SK-N-SH (cell line): Measurements from ENCODE around the gene SH2D4B. TPM values are rescaled to one million over a fixed set of nuclear protein-coding genes. Genes with fewer than 3 reads are reported as not detected.

Experiments
- CTCF ChIA-PET: fragments of 300-600, 350-600 bp; formaldehyde crosslinking; extraction: SDS; loops from one replicate; lab custom pipeline; 2021; lab: Yijun Ruan, JAX
- POLR2A ChIA-PET: fragments of 350-600 bp; sonication (Branson Sonifier 250); formaldehyde crosslinking; extraction: SDS; loops from one replicate; lab custom pipeline; 2020; ENCODE audit warnings: antibody characterized with exemption, inconsistent platforms; lab: Yijun Ruan, JAX
- DNase-seq: peaks from one replicate; pipeline ENCODE4 v3.0.0; 2012
- H2AFZ ChIP-seq: fragments of 200-600 bp; sonication (generic); 2 replicates; pipeline ENCODE4 v1.8.1; 2016; ENCODE audit warnings: antibody characterized with exemption, mild to moderate bottlenecking, low read depth
- H3F3A ChIP-seq: fragments of 200-600 bp; sonication (generic); replicated peaks from 2 replicates; pipeline ENCODE3; 2016; ENCODE audit warnings: antibody characterized with exemption, mild to moderate bottlenecking; ENCODE audit not compliant: insufficient read depth
- H3K27ac ChIP-seq, 2 experiments: fragments of 200-500 bp in 1 of 2; fragments of 200-600 bp in 1 of 2; sonication (Bioruptor generic) in 1 of 2; sonication (generic), shearing (Covaris generic) in 1 of 2; 2 replicates each; pipeline versions ENCODE4 v1.5.1 to v1.6.1; 2014 to 2016; ENCODE audit warnings: low read depth in 2 of 2, inconsistent platforms in 1 of 2, low read length in 1 of 2, mild to moderate bottlenecking in 1 of 2, mixed read lengths in 1 of 2
- H3K27me3 ChIP-seq: fragments of 200-600 bp; sonication (generic), shearing (Covaris generic); 2 replicates; pipeline ENCODE4 v1.6.1; 2016; ENCODE audit warnings: mixed run types; ENCODE audit not compliant: insufficient read depth
- H3K36me3 ChIP-seq, 2 experiments: fragments of 200-500 bp in 1 of 2; fragments of 200-600 bp in 1 of 2; sonication (Bioruptor generic) in 1 of 2; sonication (generic) in 1 of 2; replicated peaks in 1 of 2; 2 replicates each; pipeline versions ENCODE3 to v1.5.1; 2014 to 2016; ENCODE audit warnings: low read length in 1 of 2, mild to moderate bottlenecking in 1 of 2; ENCODE audit not compliant: insufficient read depth in 2 of 2, control insufficient read depth in 1 of 2
- H3K4me1 ChIP-seq, 2 experiments: fragments of 200-500 bp in 1 of 2; fragments of 200-600 bp in 1 of 2; sonication (Bioruptor generic) in 1 of 2; sonication (generic), shearing (Covaris generic) in 1 of 2; 2 replicates each; pipeline versions ENCODE4 v1.5.1 to v1.6.1; 2014 to 2016; ENCODE audit warnings: low read depth in 1 of 2, low read length in 1 of 2, mixed run types in 1 of 2; ENCODE audit not compliant: insufficient read depth in 2 of 2, control insufficient read depth in 1 of 2
- H3K4me2 ChIP-seq: fragments of 200-600 bp; sonication (generic), shearing (Covaris generic); 2 replicates; pipeline ENCODE4 v1.6.1; 2017; ENCODE audit warnings: mixed run types
- H3K4me3 ChIP-seq, 2 experiments: fragments of 200-500 bp in 1 of 2; fragments of 200-600 bp in 1 of 2; sonication (Bioruptor generic) in 1 of 2; sonication (generic), shearing (Covaris generic) in 1 of 2; 2 replicates each; pipeline versions ENCODE4 v1.5.1 to v1.8.1; 2014 to 2016; ENCODE audit warnings: low read depth in 2 of 2, inconsistent platforms in 1 of 2, low read length in 1 of 2, mild to moderate bottlenecking in 1 of 2, mixed read lengths in 1 of 2, moderate library complexity in 1 of 2
- H3K79me2 ChIP-seq: fragments of 200-600 bp; sonication (generic); 2 replicates; pipeline ENCODE4 v1.8.1; 2017; ENCODE audit warnings: mild to moderate bottlenecking; ENCODE audit not compliant: insufficient read depth
- H3K9ac ChIP-seq: fragments of 200-600 bp; sonication (generic); 2 replicates; pipeline ENCODE4 v1.6.1; 2017; ENCODE audit warnings: mixed run types
- H3K9me2 ChIP-seq: fragments of 200-600 bp; sonication (generic); 2 replicates; pipeline ENCODE4 v1.6.1; 2017; ENCODE audit warnings: mixed run types
- H3K9me3 ChIP-seq: fragments of 200-600 bp; sonication (generic); 2 replicates; pipeline ENCODE4 v1.6.1; 2017; ENCODE audit warnings: mixed run types, mild to moderate bottlenecking, moderate library complexity
- H4K20me1 ChIP-seq: fragments of 200-600 bp; sonication (generic); 2 replicates; pipeline ENCODE4 v1.6.1; 2017; ENCODE audit warnings: mild to moderate bottlenecking, mixed run types; ENCODE audit not compliant: insufficient read depth
- CHD2 ChIP-seq: fragments of 150-350 bp; IDR thresholded peaks from 2 replicates; pipeline ENCODE4 v1.6.1; 2018; ENCODE audit warnings: low read length; ENCODE audit not compliant: partially characterized antibody
- CTCF ChIP-seq: fragments of 200-600 bp; sonication (generic); IDR thresholded peaks from 2 replicates; pipeline ENCODE4 v1.6.1; 2017; ENCODE audit warnings: antibody characterized with exemption, mild to moderate bottlenecking, moderate library complexity
- EZH2phosphoT487 ChIP-seq: fragments of 200-600 bp; sonication (generic); IDR thresholded peaks from 2 replicates; pipeline ENCODE4 v1.6.1; 2017; ENCODE audit warnings: low read depth, mixed run types, mild to moderate bottlenecking, antibody characterized with exemption, moderate library complexity, borderline replicate concordance
- FOSL2 ChIP-seq: IDR thresholded peaks from 2 replicates; pipeline ENCODE4 v1.4.0; 2012; ENCODE audit warnings: low read depth, mild to moderate bottlenecking, moderate library complexity, borderline replicate concordance
- FOXJ3 ChIP-seq: sonication (generic); formaldehyde crosslinking; IDR thresholded peaks from 2 replicates; pipeline ENCODE4 v1.5.1; 2020; ENCODE audit warnings: mild to moderate bottlenecking, missing genetic modification reagents
- FOXM1 ChIP-seq: IDR thresholded peaks from 2 replicates; pipeline ENCODE4 v1.4.0; 2012; ENCODE audit warnings: low read depth, mild to moderate bottlenecking
- GABPA ChIP-seq: IDR thresholded peaks from 2 replicates; pipeline ENCODE4 v1.4.0; 2012; ENCODE audit warnings: low read depth, mild to moderate bottlenecking
- GATA2 ChIP-seq: sonication (generic); formaldehyde crosslinking; IDR thresholded peaks from 2 replicates; pipeline ENCODE4 v1.5.0; 2020; ENCODE audit warnings: mild to moderate bottlenecking, missing genetic modification reagents
- IRF3 ChIP-seq: fragments of 150-350 bp; IDR thresholded peaks from 2 replicates; pipeline ENCODE4 v1.6.1; 2016; ENCODE audit warnings: mild to moderate bottlenecking, low read depth, low read length
- MXI1 ChIP-seq: IDR thresholded peaks from 2 replicates; pipeline ENCODE4 v1.6.1; 2012; ENCODE audit warnings: mild to moderate bottlenecking, low read depth, low read length, improper control_type of control experiment
- NFIC ChIP-seq: IDR thresholded peaks from 2 replicates; pipeline ENCODE4 v1.4.0; 2012; ENCODE audit warnings: borderline replicate concordance
- POLR2AphosphoS5 ChIP-seq: IDR thresholded peaks from 2 replicates; pipeline ENCODE4 v1.6.1; 2012; ENCODE audit warnings: low read depth, low read length
- RAD21 ChIP-seq: IDR thresholded peaks from 2 replicates; pipeline ENCODE4 v1.6.1; 2012; ENCODE audit warnings: mild to moderate bottlenecking, low read length
- SIN3A ChIP-seq: IDR thresholded peaks from 2 replicates; pipeline ENCODE4 v1.6.1; 2012; ENCODE audit warnings: low read depth, mild to moderate bottlenecking, low read length, moderate library complexity, borderline replicate concordance
- SMC3 ChIP-seq: IDR thresholded peaks from 2 replicates; pipeline ENCODE4 v1.6.1; 2012; ENCODE audit warnings: low read depth, low read length, improper control_type of control experiment
- TAF1 ChIP-seq: IDR thresholded peaks from 2 replicates; pipeline ENCODE4 v1.6.1; 2012; ENCODE audit warnings: low read depth, mild to moderate bottlenecking, low read length, moderate library complexity, borderline replicate concordance
- TEAD4 ChIP-seq: IDR thresholded peaks from 2 replicates; pipeline ENCODE4 v1.4.0; 2012; ENCODE audit warnings: mild to moderate bottlenecking, borderline replicate concordance; ENCODE audit not compliant: insufficient read depth
- USF1 ChIP-seq: IDR thresholded peaks from 2 replicates; pipeline ENCODE4 v1.4.0; 2012; ENCODE audit warnings: low read depth, borderline replicate concordance
- WGBS: methylation state at CpG from one replicate; pipeline ENCODE4 v1.1.6; 2017; ENCODE audit warnings: low lambda C conversion rate; 5-methylcytosine and 5-hydroxymethylcytosine counted together
- polyA plus RNA-seq, 3 experiments: library from polyadenylated mRNA; depleted of rRNA; stranded (reverse); fragments of >200 nt; gene quantifications; 2 replicates each; pipeline ENCODE4 v1.2.3, GENCODE V29; 2012

The SH2D4B gene
- polyA plus RNA-seq, 1 of the 3 experiments (the other 2 are of a cell fraction): not detected

- WGBS: 92% methylated on average over 14 of the region's 14 CpGs
- H4K20me1 ChIP-seq: no peaks in the 10 kb centered on the region
- POLR2A ChIA-PET: interaction anchor here (0.6 kb wide), 1 partner anchor 126 kb away, joined by 3 read pairs; no protein-coding TSS in a partner anchor
Measured at GRCh38 chr10:80519936-80520650, 17.6 kb upstream of the SH2D4B start.

More at GRCh38 chr10:80519936-80520650, 17.6 kb upstream of the SH2D4B start:
- DNase-seq: no peak
- Histone ChIP-seq H2AFZ (no peak overlapping the region), H3K79me2 (no peaks in the 10 kb centered on the region), H3K4me3 (no peak overlapping the region), H3K9me2 (no peaks in the 10 kb centered on the region), H3K9ac (no peak overlapping the region), H3K27ac (no peak overlapping the region), H3K27me3 (no peaks in the 10 kb centered on the region), H3K36me3 (peaks cover 6 to 49% of the 10 kb centered on the region in 2 experiments), H3F3A (peaks cover 3% of the 10 kb centered on the region), H3K4me1 (no peaks in the 10 kb centered on the region), H3K4me2 (no peak overlapping the region), H3K9me3 (no peaks in the 10 kb centered on the region)
- CTCF ChIA-PET: interaction anchor here (0.6 to 3.2 kb wide), 4 partner anchors 15 to 1236 kb away, joined by 3 to 17 read pairs (median 4); no protein-coding TSS in a partner anchor
- TF ChIP-seq GABPA (no peak), USF1 (no peak), CHD2 (no peak), TAF1 (no peak), EZH2phosphoT487 (no peak), FOXM1 (no peak), FOXJ3 (no peak), TEAD4 (no peak), NFIC (no peak), IRF3 (no peak), MXI1 (no peak), SMC3 (no peak), GATA2 (CRISPR knock-in tag) (no peak), POLR2AphosphoS5 (no peak), FOSL2 (no peak), CTCF (no peak), RAD21 (no peak), SIN3A (no peak)
